ENCODE data around the gene POU2F1. TPM values are rescaled to one million over a fixed set of nuclear protein-coding genes. Genes with fewer than 3 reads are reported as not detected.

The POU2F1 gene
- polyA plus RNA-seq, 1 donor (not counting 4 experiments of a cell fraction or from before 2014, with no cell fraction given) = 3.2 TPM

GRCh38 chr1:167262836-167263235 is 42.1 kb downstream of the POU2F1 start:
- FAIRE-seq (no peak), DNase-seq (ENCODE audit: low read depth, low spot score) (no peak)
- Histone ChIP-seq H4K20me1 (ENCODE audit: control insufficient read depth, extremely low read depth, insufficient read depth, low read length) (no peaks in the 10 kb centered on the region), H3K4me3 (ENCODE audit: control insufficient read depth in 2 of 3, extremely low read depth in 1 of 3, insufficient read depth in 2 of 3, low read depth in 1 of 3, low read length in 3 of 3) (no peak overlapping the region), H3K4me1 (ENCODE audit: control insufficient read depth, extremely low read depth, insufficient read depth, low read length) (no peaks in the 10 kb centered on the region), H3K9me3 (ENCODE audit: control insufficient read depth, low read depth, low read length) (no peaks in the 10 kb centered on the region), H3K36me3 (ENCODE audit: control insufficient read depth in 2 of 2, extremely low read depth in 1 of 2, insufficient read depth in 2 of 2, low read length in 2 of 2) (no peaks in the 10 kb centered on the region), H3K9ac (ENCODE audit: control insufficient read depth, extremely low read depth, insufficient read depth, low read length) (no peak overlapping the region), H3K27me3 (ENCODE audit: control insufficient read depth, extremely low read depth, insufficient read depth, low read length) (no peaks in the 10 kb centered on the region), H3K79me2 (ENCODE audit: control insufficient read depth, insufficient read depth, low read length) (peaks cover 7% of the 10 kb centered on the region), H3K9me1 (ENCODE audit: control insufficient read depth, extremely low read depth, insufficient read depth, low read length) (no peaks in the 10 kb centered on the region), H2AFZ (ENCODE audit: control insufficient read depth, low read length) (no peak overlapping the region), H3K4me2 (ENCODE audit: control insufficient read depth, extremely low read depth, insufficient read depth, low read depth, low read length) (no peak overlapping the region), H3K27ac (ENCODE audit: control insufficient read depth, insufficient read depth, low read length) (no peak overlapping the region)
- dilution Hi-C loops (cut with MboI; ENCODE audit: extremely low pct_ligation_motif_present, low sequenced_read_pairs) = no loop called here
- TF ChIP-seq EZH2 (IDR thresholded peaks at IDR 0.05; ENCODE audit: low read length) (no peak), CTCF (optimal IDR thresholded peaks at IDR 0.05 in 1 of 3, IDR thresholded peaks at IDR 0.05 in 1 of 3, conservative IDR thresholded peaks at IDR 0.05 in 1 of 3; ENCODE audit: extremely low read depth in 1 of 3, insufficient read depth in 2 of 3, low read length in 3 of 3) (no peak)

GRCh38 chr1:167263344-167263743 is 42.7 kb downstream of the POU2F1 start:
- dilution Hi-C loops (cut with MboI; ENCODE audit: extremely low pct_ligation_motif_present, low sequenced_read_pairs) = no loop called here
- Histone ChIP-seq H4K20me1 (ENCODE audit: control insufficient read depth, extremely low read depth, insufficient read depth, low read length) (no peaks in the 10 kb centered on the region), H3K4me3 (ENCODE audit: control insufficient read depth in 2 of 3, extremely low read depth in 1 of 3, insufficient read depth in 2 of 3, low read depth in 1 of 3, low read length in 3 of 3) (no peak overlapping the region), H2AFZ (ENCODE audit: control insufficient read depth, low read length) (no peak overlapping the region), H3K36me3 (ENCODE audit: control insufficient read depth in 2 of 2, extremely low read depth in 1 of 2, insufficient read depth in 2 of 2, low read length in 2 of 2) (no peaks in the 10 kb centered on the region), H3K9me3 (ENCODE audit: control insufficient read depth, low read depth, low read length) (no peaks in the 10 kb centered on the region), H3K4me2 (ENCODE audit: control insufficient read depth, extremely low read depth, insufficient read depth, low read depth, low read length) (no peak overlapping the region), H3K9me1 (ENCODE audit: control insufficient read depth, extremely low read depth, insufficient read depth, low read length) (no peaks in the 10 kb centered on the region), H3K27me3 (ENCODE audit: control insufficient read depth, extremely low read depth, insufficient read depth, low read length) (no peaks in the 10 kb centered on the region), H3K9ac (ENCODE audit: control insufficient read depth, extremely low read depth, insufficient read depth, low read length) (no peak overlapping the region), H3K4me1 (ENCODE audit: control insufficient read depth, extremely low read depth, insufficient read depth, low read length) (no peaks in the 10 kb centered on the region), H3K27ac (ENCODE audit: control insufficient read depth, insufficient read depth, low read length) (no peak overlapping the region), H3K79me2 (ENCODE audit: control insufficient read depth, insufficient read depth, low read length) (peaks cover 8% of the 10 kb centered on the region)
- DNase-seq (ENCODE audit: low read depth, low spot score) (no peak), FAIRE-seq (no peak)
- TF ChIP-seq CTCF (optimal IDR thresholded peaks at IDR 0.05 in 1 of 3, IDR thresholded peaks at IDR 0.05 in 1 of 3, conservative IDR thresholded peaks at IDR 0.05 in 1 of 3; ENCODE audit: extremely low read depth in 1 of 3, insufficient read depth in 2 of 3, low read length in 3 of 3) (no peak), EZH2 (IDR thresholded peaks at IDR 0.05; ENCODE audit: low read length) (no peak)
